OCI-LY3 (cell line): ENCODE measurements around the gene MEAK7.

Experiments
- CTCF ChIP-seq: fragments of 200-600, 300-600 bp; sonication (generic); IDR thresholded peaks from 2 replicates; pipeline ENCODE4 v1.5.1; 2014; ENCODE audit warnings: antibody characterized with exemption, low read length, low read depth
- EZH2phosphoT487 ChIP-seq: fragments of 200-600 bp; shearing (Covaris generic); IDR thresholded peaks from 2 replicates; pipeline ENCODE4 v1.6.1; 2018; ENCODE audit warnings: antibody characterized with exemption, mixed run types, low read depth

GRCh38 chr16:84550096-84550495 lies 45.6 kb upstream of the MEAK7 start:
- TF ChIP-seq CTCF: no peak
- no peak for TF ChIP-seq EZH2phosphoT487
